Stimulated activated CD4-positive, alpha-beta T cell treated with anti-CD3 and anti-CD28 coated beads, Interleukin-2, amount 100 ng/mL, for 24 hours (primary cell): ENCODE results near the gene ZNF394.
"Not testable (repeated sequence)": the region's sequence is repeated elsewhere in the genome, so short reads cannot be mapped to it uniquely, and the experiment has no call there.

Experiments used
- DNase-seq, 2 donors: peaks; one replicate each; pipeline ENCODE4 v3.0.0-alpha.2; 2020

Gene ZNF394

GRCh38 chr7:99499721-99500636 is at the start of gene ZNF394:
ZNF394 (minus strand) TSS chr7:99500281; CDS start chr7:99500093, 188 bp downstream.
- peak; percentile 90 to 91 for DNase-seq

- DNase-seq = not testable (repeated sequence)
Measured at GRCh38 chr7:99549545-99549944, 49.5 kb upstream of the ZNF394 start.

DNA sequence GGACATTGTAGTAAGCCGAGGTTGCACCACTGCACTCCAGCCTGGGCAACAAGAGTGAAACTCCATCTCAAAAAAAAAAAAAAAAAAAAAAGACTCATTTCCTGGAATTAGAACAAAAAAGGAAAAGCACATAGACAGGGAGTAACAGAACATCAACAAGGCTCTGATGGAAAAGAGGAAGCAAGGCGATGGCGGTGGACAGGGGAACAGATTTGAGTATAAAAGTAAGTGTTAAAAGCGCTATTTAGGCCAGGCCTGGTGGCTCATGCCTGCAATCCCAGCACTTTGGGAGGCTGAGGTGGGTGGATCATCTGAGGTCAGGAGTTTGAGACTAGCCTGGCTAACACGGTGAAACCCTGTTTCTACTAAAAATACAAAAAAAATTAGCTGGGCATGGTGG is 45.2 kb upstream of the ZNF394 start:
- DNase-seq = not testable (repeated sequence)

DNA sequence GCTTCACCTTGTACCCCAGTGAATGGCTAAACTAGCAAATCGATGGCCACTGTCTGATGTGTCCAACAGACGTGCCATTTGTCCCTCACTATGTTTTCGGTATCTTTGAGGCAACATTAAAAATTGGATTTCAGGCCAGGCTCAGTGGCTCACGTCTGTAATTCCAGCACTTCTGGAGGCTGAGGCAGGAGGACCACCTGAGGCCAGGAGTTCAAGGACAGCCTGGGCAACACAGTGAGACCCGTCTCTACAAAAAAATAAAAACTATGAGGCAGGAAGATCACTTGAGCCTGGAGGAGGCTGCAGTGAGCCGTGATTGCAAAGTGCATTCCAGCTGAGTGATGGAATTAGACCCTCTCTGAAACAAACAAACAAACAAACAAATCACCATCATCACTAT is 43.8 kb upstream of the ZNF394 start:
- no peak for DNase-seq

GRCh38 chr7:99543081-99543671 is 43.1 kb upstream of the ZNF394 start:
- no peak for DNase-seq

GRCh38 chr7:99541212-99541611 is 41.1 kb upstream of the ZNF394 start:
- no peak for DNase-seq

- no peak for DNase-seq
Measured at GRCh38 chr7:99540542-99540941, 40.5 kb upstream of the ZNF394 start.

DNA sequence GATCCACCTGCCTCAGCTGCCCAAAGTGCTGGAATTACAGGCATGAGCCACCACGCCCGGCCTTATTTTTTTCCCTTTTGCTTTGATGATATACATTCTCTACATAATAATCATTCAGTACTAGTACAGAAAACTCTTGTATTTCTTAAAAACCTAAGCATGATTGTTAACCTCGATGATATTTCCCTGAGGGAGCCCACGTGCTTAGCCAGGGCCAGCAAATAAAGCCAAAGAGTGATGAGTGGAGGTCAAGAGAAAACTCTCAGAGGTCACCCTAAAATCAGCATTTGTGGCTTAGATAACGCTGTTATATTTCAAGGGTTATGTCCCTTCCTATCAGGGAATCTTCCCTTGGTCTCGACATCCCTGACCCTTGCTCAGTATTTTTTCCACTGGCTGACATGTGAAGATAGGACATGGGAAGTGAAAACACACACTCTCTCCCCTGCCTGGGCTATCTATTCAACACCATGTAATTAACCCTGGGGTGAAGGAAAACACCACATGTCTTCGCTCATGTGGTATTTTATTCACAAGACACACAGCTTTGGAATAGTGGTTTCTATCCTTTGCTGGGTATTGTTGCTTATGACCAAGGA is 39.2 kb upstream of the ZNF394 start:
- no peak for DNase-seq

DNA sequence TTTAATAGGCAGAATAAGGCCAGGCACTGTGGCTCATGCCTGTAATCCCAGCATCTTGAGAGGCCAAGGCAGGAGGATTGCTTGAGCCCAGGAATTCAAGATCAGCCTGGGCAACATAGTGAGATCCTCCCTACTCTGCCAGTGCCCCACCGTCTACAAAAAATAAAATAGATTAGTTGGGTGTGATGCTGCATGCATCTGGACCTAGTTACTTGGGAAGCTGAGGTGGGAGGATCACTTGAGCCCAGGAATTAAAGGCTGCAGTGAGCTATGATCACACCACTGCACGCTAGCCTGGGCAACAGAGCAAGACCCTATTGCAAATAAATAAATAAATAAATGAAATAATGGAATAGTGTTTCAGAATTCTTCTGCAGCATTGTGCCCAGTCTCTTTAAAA is 35.6 kb upstream of the ZNF394 start:
- no peak for DNase-seq

- no peak for DNase-seq
Measured at GRCh38 chr7:99531354-99531765, 31.3 kb upstream of the ZNF394 start.

- DNase-seq = peak in 1 of 2 donors; percentile 15
Measured at GRCh38 chr7:99525713-99526440, 25.8 kb upstream of the ZNF394 start.

DNA sequence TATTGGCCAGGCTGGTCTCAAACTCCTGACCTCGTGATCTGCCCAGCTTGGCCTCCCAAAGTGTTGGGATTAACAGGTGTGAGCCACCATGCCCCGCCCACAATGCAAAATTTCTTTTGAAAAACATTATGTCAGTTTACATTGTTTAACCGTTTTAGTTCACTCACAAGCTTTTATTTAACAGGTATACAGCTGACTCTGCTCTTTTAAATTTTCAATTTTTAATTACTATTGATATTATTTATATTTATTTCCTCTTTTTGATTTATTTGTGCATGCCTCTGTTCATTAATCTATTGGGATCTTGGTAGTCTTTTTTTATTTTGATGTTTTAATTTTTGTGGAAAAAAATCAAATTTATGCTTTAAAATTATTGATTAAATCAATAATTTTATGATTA is 21.3 kb upstream of the ZNF394 start:
- DNase-seq = no peak

DNA sequence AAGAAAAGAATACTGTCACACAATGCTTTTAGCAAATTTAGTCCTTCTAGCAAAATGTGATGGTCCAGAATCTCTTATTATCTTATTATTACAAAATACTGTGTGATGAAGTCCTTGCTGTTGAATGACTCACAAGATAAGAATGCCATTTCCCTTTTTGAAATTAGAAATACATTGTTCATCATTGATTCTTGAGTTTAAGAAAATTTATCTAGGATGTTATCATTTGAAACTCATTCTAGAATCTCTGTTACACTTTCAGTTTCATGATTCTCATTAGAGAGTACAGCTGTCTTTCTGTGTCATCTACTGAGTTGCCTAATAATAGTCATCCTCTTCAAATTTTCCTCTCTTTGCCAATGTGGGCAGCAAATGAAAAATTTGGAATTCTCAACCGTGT is 14.0 kb upstream of the ZNF394 start:
- DNase-seq = no peak

- no peak for DNase-seq
Measured at GRCh38 chr7:99505324-99505662, 5.2 kb upstream of the ZNF394 start.

DNA sequence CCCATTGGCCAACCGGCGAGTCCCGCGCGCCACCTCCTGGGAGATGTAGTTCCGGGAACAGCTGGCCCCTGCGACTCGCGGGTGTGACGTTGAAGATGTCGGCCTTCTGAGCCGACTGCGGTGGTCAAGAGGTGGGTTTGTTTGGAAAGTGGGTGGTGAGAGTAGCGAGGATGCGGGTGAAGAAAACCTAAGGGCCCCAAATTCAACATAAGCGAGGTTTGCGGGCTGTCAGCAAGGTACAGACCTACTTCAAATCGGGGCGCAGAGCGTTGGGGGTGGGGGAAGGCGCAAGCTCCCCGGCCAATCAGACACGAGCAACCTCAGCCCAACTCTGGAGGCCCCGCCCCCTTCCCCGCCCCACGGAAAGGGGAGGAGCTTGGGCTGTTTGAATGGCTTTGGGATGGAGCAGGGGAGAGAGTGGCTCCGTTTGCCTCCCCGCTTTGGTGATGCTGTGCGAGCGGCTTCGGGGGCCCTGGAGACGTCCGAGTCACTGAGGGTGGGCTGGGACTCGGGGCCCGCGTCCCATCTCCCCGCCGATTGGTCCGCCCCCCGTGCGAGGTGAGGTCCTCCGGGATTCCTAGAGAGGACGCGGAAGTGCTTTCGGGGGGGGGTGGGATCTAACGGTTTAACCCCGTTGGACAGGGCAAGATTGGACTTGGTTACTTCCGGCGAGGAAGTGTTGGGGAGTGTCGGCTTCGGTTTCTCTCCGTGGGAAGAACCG is 4.7 kb upstream of the ZNF394 start, which contains the start of gene ZKSCAN5:
TSS of gene ZKSCAN5 (plus strand) at position 60 of the 721 bp plus-strand sequence. CDS start 1,383 bp downstream, outside the sequence.
- DNase-seq = peak; percentile 97

- DNase-seq = no peak
Measured at GRCh38 chr7:99504281-99504602, 4.2 kb upstream of the ZNF394 start.

DNA sequence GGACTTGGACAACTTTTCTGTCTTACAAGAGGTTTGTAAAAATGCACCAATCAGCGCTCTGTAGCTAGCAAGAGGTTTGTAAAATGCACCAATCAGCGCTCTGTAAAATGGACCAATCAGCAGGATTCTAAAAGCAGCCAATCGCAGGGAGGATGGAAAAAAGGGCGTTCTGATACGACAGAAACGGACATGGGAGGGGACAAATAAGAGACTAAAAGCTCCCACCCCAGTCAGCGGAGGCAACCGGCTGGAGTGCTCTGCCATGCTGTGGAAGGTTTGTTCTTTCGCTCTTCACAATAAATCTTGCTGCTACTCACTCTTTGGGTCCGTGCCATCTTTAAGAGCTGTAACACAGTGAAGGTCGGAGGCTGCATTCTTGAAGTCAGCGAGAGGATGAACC is 1.2 kb upstream of the ZNF394 start:
- not testable (repeated sequence) for DNase-seq

GRCh38 chr7:99500637-99501009 is 542 bp upstream of the ZNF394 start:
- no peak for DNase-seq

GRCh38 chr7:99499371-99499720 is 735 bp downstream of the ZNF394 start:
- no peak for DNase-seq

DNA sequence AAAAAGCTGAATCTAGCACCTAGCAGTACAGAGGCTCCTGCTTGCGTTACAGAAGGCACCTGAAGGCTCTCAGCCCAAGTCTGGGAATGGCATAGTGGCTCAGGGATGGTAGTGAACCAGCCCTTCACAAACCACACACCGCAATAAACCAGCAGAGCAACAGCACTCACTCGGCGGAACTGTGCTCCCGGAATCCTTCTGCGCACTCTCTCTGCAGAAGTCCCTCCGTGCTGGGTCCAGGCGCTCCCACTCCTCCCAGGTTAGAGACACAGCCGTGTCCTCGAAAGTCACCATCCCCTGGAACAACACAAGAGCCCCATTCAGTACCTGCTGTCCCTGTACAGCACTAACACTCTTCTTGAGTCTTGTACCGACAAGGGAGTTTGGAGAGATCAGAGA is 1.5 kb downstream of the ZNF394 start:
- no peak for DNase-seq

GRCh38 chr7:99497766-99498545 is 2.1 kb downstream of the ZNF394 start:
- DNase-seq = no peak

DNA sequence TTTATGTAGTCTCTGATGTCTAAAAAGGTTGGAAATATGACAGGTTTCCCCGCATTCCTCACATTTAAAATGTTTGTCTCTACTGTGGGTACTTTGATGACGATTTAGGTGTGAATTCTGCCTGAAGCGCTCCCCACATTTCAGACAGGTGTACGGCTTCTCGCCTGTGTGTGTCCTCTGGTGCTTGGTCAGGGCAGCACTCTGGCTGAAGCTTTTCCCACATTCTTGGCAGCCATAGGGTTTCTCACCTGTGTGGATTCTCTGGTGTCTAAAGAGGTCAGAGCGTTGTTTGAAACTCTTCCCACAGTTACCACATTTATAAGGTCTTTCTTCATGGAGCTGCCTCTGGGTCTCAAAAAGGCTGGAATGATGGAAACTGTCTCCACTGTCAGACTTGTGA is 6.3 kb downstream of the ZNF394 start:
- DNase-seq = no peak
